GM18873 (cell line): ENCODE results near the gene B4GALNT1.
"Not testable (repeated sequence)": the region's sequence is repeated elsewhere in the genome, so short reads cannot be mapped to it uniquely, and the experiment has no call there.

Source experiments
- ATAC-seq: cut with Tn5 transposase; IDR thresholded peaks from one replicate; pipeline ENCODE4 v1.9.1; 2021; ENCODE audit warnings: mild to moderate bottlenecking, moderate library complexity, moderate number of reproducible peaks; ENCODE audit not compliant: unreplicated experiment, low FRiP score

The B4GALNT1 gene

DNA sequence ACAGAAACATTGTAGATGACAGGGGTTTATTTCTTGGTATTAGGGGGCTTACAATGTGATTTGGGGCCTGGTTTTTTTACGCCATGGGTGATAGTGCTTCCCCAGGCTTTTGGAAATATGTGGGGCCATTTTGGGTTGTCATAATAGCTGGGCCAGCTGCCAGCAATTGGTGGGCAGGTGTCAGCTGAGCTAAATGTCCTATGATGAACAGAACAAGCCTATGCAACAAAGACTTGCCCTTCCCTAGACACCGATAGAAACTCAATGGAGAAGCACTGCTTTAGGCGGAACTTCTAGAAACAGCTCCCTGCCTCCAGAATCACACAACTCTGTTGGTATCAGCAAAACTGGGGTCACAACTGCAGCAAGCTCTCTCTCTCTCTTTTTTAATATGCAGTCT lies 5.1 kb upstream of the B4GALNT1 start:
- no peak for ATAC-seq

DNA sequence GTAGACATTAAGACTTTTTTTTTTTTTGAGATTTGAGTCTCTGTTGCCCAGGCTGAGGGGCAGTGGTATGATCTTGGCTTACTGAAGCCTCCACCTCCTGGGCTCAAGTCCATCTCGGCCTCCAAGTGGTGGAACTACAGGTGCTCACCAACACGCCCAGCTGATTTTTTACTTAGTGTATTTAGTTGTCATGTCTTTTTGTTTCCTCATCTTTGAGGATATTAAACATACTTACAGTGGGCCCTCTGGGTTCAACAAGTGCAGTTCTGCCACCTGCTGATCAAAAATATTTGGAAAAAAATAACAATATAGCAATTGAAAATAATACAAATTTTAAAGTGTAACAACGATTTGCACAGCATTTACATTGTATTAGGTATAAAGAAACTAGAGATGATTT lies 4.4 kb upstream of the B4GALNT1 start:
- ATAC-seq, result no peak

DNA sequence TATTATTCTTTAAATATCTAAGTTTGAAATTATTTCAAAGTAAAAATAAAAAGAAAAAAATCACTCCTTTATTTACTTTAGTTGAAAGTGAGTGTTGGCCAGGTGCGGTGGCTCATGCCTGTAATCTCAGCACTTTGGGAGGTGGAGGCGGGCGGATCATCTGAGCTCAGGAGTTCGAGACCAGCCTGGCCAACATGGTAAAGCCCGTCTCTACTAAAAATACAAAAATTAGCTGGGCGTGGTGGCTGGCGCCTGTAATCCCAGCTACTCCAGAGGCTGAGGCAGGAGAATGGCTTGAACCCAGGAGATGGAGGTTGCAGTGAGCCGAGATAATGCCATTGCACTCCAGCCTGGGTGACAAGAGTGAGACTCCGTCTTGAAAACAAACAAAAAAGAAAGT lies 3.7 kb upstream of the B4GALNT1 start:
- not testable (repeated sequence) for ATAC-seq

DNA sequence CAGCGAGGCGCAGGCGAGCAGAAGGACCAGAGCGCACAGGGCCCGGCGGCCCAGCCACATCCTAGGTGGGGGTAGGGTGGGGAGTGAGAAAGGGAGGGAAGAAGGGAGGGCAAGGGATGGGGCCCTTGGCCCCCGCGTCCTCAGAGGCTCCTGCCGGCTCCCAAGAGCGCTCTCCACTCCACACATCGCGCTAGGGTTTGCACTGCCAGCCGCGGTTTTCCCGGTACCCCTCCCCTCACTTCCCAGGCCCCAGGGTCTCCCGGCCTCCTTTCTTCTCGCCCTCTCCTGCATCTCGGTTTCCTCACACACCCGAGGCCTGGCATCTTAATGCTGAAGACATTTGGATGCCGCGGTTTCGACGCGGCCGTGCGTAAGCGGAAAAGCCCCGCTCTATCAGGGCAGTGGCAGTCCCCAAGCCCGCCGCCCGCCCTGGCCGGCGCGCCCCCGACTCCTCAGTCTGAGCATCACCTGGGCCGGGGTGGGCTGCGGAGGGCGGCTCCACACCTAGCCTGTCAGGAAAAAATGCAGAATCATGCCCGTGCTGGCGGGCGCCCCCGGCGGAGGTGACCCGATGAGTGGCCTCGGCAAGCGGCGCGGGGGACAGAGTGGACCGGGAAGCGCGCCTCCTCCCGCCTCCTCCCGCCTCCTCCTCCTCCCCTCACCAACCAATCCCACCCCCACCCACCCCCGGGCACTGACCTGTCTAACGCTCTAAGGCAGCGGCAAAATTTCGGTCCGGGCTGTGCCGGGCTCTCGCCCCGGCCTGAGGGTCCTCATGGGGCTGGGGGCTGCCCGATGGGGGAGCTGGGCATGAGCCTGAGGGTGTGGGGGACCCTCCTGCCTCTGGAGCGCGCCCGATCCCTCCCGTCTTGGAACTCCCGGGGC lies 686 bp downstream of the B4GALNT1 start:
- no peak for ATAC-seq

DNA sequence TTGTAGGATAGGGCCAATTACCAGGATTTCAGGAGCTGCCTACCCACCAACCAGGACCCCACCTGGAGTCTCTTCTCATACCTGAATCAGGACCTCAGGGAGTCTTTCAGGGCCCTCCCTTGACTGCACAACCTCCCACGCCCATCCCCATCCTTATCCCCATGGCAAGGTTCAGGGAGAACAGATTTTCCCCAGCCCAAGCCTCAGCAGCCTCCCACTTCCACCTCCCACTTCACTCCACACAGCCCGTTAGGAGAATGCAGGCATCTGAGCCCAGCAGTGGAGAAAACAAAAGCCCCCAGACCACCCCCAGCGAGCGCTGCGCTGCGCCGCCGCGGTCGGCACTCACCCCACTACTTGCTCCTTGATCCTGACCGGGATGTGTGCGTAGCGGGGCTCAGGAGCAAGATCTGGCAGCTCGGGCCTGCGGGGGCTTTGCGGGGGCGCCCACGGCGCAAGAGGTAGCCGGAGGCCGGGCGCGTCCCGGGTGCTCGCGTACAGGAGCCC lies 1.4 kb downstream of the B4GALNT1 start:
- no peak for ATAC-seq

DNA sequence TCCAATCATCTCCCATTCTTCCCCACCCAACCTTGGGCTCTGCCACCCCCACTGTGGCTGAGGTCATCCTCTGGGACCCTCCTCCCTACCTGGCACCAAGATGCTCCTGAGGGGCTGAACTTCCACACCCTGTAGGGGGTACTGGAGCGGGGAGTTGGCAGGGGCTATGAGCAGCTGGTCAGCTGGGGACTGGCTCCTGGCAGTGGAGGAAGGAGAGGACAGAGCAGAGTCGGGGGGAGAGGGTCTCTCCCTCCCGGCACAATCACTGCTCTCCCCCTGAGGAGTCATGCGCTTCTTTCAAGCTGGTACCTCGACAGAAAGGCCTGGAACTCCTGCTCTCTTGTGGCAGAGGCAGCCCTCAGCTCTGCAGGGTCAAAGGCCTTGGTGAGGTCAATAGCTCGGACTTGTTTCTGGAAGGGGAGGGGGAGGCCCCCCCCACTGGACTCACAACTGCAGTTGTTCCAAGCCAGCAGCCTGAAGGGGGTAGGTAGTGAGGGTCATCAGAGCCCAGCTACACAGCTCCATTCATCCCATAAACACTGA lies 2.0 kb downstream of the B4GALNT1 start:
- ATAC-seq, result no peak

DNA sequence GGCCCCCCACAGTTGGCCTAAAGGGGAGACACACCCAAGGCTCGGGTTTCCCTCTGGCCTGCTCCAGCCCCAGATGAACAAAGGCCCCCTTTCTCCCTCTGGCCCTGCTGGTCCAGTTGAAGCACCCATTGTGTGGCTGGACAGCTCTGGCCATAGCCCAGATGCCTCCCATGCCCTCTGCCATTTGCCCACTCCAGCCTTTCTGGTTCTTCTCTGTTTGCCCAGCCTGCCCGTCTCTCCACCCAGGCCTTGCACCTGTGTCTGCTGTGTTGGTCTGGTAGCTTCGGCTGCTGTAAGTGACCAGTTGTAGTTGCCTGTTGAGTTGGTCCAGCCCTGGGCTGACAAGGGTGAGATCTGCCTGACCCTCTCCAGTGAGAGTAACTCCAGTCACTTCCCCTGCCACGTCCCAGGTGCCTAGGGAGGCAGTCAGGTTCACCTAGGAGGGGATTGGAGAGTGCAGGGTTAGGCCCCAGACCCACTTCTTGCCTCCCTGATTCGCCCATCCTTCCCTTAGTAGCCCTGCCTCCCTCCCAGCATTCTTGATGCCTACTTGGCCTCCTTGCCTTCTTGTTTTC lies 3.0 kb downstream of the B4GALNT1 start:
- ATAC-seq, result no peak

DNA sequence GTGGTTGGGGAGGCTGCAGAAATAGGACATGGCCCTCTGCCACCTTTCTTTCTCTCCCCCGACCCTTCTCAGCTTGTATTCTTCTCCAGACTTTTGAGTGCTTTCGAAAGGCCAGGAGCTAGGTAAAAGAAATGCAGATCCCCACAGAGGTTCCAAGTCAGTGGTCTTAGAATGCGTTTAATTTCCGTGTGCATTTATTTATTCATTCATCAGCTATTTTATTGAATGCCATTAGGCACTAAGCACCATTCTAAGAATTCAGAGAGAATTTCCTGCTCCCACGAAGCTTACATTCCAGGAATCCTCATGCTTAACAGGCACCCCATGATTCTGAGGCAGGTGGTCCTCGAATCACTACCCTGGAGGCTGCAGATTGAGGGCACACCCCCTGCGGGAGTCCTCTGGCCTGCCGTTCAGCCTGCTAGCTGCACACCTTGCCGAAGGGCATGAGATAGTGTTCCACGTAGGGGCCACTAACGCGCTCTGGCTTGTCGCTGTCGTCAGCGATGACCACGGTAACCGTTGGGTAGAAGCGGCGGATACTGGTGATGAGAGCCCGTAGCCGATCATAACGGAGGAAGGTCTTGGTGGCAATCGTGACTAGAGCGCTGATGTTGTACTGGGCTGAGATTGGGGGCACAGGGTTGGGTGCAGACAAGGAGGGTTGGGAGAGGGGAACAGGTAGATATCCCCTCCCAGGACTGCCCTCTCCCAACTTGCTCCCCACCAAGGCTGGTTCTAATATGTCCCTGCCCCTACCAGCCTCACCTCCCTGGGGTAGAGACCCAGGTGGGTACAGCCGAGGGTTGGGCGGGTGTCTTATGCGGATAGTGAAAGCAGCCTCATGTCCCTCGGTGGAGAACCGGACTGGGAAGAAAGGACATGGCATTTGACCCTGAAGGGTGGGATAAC lies 4.5 kb downstream of the B4GALNT1 start:
- ATAC-seq, result no peak

DNA sequence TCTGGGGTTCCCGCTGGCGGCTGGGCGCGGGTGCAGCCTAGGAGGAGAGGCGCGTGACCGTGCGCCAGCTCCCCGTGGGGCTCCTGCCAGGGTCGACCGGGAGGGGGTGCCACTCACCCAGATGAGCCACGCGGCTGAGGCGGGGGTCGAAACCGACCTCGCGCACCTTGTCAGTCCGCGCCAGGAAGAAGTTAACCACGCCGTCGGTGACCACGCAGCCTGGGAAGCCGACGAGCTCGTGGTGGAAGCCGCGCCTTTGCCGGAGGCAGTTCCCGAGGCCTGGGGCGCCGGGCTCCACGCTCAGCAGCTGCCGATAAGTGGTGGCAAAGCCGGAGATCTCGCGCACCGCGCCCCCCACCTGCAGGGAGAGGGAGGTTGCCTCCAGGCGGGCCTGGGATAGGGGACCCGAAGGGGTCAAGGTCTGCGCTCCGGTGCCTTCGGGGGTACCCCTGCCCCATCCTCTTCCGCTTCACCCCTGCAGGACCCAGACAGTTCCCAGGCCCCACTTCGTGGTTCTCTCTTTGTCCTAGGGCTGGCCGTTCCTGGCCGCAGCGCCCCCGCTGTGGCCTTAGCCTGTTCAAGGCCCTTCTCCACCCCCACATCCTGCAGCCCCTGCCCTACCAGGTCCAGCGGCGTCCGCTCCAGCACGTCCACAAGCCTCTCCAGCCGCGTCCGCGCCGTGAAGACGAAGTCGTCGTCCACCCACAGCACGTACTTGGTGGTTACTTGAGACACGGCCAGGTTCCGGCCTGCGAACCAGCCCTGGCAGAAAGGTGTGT lies 5.3 kb downstream of the B4GALNT1 start:
- no peak for ATAC-seq

DNA sequence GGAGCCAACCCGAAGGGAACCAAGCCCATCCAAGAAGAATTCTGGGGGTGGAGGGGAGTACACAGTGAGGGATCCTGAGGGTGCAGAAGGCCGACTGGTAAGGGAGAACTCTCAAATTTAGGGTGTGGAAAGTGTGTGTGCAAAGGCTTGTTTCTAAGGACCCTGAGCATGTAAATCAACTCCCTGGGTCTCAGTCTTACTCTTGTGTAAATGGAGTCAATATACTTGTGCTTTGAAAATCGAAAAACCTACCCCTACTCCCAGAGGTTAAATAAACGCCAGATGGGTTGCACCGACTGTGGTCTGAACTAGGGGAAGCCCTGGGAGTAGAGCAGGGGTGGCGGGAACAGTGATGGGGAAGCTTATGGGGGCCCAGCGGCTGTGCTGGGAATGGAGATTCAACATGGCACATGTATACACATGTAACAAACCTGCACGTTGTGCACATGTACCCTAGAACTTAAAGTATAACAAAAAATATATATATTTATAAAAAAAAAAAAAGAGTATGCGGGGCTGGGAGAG lies 6.0 kb downstream of the B4GALNT1 start:
- no peak for ATAC-seq

DNA sequence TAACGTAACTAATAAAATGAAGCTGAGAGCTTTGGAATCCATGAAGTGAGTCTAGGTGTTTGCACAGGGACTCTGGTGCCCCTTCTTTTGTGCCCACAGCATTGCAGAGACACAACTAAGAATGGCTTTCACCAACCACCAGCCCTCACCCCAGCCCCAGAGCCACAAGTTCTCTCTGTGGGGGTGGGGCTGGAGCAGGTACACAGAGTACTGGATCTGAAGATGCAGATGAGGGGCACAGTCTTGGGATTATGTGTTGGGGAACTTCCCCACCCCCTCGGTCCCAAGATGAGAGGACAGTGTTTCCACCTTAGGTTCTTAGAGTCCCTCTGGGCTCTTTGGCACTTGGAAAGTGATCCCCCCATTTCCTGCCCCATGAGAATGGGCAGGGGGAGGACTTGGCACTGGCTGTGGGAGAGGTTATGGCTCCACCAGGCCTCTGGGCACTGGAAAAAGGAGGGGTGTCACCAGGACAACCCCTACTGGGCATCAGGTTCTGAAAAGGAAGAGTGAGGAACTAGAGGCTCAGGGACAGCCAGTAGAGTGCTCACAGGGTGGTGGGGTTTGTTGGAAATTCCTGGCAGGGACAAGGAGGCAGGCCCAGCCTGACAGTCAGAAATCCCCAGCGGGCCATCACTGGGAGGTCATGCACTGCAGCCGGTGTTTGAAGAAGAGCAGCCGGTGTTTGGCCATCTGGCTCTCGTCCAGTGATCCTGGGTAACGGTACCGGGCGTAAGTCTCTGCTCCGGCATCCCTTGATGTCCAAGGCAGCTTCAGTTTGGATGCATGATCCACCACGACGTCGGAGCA lies 6.7 kb downstream of the B4GALNT1 start:
- no peak for ATAC-seq

DNA sequence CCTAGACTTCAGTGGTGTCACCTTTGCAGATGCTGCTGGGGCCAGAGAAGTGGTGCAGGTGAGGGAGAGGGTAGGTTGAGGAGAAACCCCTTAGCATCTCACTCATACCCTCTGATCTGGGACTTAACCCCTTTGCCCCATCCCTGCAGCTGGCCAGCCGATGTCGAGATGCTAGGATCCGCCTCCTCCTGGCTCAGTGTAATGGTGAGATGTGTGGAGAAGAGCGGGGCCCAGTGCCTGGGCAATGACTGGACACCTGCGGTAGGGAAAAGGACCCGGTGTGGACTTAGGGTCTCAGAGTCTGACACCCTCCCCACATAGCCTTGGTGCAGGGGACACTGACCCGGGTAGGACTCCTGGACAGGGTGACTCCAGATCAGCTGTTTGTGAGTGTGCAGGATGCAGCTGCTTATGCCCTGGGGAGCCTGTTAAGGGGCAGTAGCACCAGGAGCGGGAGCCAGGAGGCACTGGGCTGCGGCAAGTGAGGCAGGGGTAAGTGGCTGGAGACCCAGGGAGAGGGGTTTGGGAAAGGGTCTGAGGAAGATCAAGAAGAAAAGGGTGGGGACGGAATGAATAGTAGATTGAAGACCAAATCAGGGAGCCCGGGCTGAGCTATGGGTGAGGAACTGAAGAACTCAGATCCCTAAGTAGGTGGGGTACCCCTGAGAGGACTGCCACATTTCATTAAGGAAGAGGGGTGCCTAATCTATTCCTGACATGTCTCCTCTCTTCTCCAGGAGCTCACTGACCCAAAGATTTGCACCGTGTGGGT lies 7.6 kb downstream of the B4GALNT1 start:
- ATAC-seq, result no peak

DNA sequence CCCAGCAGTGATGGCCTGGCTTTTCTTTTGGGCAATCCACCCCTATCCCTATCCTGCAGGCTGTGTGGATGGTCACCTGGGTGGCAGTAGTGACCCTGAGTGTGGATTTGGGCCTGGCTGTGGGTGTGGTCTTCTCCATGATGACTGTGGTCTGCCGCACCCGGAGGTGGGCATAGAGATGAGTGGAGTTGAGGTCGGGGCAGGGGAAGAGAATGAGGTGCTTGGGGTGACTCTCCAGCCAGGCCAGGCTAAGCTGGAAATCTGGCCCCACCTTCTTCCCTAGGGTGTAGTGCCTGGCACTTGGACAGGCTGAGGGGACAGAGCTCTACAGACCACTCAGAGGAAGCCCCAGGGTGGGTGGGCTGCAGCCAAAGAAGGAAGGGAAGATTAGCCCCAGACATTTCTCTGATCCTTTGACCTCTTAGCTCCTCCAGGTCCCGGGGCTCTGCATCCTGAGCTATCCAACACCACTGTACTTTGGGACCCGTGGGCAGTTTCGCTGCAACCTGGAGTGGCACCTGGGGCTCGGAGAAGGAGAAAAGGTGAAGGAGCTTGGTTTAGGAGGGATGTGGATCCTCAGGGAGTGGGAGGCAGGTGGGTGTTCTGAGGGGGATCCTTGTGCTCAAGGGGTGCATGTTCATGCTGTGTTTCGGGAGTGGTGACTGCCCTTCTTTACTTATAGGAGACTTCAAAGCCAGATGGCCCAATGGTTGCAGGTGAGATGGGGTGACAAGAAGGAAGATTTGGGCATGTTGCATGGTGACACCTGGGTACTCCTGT lies 8.4 kb downstream of the B4GALNT1 start:
- no peak for ATAC-seq

DNA sequence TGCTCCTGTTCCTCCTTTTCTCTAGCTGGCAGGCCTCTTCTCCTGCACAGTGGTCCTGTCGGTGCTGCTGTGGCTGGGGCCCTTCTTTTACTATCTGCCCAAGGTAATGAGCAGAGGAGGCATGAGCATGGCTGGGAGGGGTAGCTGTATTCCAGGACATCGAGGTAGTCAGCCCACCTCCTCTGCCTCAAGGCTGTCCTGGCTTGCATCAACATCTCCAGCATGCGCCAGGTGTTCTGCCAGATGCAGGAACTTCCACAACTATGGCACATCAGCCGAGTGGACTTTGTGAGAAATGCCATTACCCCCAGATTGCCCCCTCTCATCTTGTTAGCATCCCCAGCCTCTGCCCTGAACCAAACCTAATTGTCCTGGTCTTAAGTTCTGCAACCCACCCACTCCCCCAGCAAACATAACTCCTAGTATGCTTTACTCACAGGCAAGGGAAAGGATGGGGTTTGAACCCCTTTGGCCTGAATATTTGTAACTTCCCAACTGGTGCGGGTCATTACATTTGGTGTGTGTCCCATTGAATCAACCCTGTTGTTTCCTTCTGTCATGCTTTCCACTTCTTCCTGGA lies 9.1 kb downstream of the B4GALNT1 start:
- ATAC-seq, result no peak

DNA sequence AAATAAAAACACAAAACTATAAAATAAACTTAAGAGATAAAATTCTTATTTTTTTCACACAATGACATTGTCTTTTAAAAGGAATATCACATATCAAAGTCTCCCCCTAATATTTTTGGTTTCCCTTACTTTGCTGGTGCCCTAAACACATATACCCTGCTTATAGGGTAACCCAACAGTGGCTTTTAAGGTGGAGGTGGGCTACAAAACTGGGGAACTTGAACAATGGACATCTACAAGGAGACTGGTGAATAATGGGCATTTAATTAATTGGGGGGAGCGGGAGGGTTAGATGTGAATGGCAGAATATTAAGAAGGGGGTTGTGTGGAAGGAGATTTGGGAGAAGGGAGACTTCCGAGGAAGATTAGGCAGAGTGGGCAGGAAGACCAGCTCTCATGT lies 9.6 kb downstream of the B4GALNT1 start:
- no peak for ATAC-seq

DNA sequence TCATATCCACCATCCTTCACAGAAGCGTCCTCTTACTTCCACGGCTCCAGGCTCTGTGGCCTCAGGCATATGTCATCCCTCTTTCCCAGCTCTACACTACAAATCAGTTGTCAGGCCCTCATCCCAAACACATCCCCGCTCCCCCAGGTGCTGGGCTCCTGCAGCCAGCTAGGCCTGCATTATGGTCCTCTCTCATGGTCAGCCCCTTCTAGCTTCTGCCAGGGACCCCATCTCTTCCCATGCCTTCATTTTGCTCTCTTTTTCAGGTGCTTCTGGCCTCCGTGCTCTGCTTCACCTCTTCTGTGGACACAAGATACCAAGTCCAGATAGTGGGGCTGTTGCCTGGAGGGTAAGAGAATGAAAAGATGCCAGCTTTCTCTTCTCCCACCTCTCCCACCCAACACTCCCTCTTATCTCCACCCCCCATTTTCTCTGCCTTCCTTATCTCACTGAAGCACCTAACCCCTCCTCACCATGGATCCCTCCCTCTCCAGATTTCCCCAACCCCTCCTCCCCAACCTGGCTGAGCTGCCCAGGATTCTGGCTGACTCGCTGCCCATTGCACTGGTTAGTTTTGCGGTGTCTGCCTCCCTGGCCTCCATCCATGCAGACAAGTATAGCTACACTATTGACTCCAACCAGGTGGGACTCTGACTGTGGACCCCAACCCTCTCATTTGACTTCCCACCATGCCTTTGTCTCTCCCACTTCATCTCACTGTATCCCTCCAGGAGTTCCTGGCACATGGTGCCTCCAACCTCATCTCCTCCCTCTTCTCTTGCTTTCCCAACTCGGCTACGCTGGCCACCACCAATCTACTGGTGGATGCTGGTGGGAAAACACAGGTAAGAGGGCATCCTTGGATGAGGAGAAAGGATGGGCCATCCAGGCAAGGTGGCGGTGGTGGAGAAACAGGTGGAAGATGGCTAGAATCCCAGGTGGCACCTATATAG lies 10.4 kb downstream of the B4GALNT1 start:
- ATAC-seq, result no peak
